HG03439 (cell line): ENCODE data around the gene NWD2.
A peak's percentile ranks its signal among the peaks of the same experiment; 100 is the strongest.
"Not testable (repeated sequence)": the region's sequence is repeated elsewhere in the genome, so short reads cannot be mapped to it uniquely, and the experiment has no call there.

ENCODE experiments used
- ATAC-seq: cut with Tn5 transposase; IDR thresholded peaks from one replicate; pipeline ENCODE4 v1.9.1; 2021; ENCODE audit warnings: mild to moderate bottlenecking, moderate library complexity; ENCODE audit not compliant: unreplicated experiment

The NWD2 gene

DNA sequence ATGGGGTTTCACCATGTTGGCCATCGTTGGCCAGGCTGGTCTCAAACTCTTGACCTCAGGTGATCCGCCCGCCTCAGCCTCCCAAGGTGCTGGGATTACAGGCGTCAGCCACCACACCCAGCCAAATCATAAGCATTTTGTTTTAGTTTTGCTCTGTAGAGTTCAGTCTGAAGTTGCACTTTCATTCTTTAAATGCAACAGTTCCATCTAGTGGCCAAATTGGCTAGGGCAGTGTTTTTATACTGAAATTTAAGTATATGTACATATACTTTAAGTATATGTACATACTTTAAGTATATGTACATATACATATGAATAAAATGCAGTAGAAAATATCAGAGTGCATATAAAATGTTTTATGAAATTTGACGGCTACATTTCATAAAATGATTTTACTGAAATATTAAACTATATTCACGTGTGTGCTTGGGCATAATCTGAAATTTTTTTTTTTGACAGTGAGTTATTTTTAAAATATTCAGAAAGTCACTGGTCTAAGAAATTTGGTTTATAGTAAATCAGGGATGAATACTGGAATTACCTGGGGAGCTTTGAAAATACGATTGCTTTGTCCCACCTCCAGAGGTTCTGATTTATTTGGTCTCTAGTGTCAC, 145.5 kb downstream of the NWD2 start:
- ATAC-seq = peak; percentile 81

DNA sequence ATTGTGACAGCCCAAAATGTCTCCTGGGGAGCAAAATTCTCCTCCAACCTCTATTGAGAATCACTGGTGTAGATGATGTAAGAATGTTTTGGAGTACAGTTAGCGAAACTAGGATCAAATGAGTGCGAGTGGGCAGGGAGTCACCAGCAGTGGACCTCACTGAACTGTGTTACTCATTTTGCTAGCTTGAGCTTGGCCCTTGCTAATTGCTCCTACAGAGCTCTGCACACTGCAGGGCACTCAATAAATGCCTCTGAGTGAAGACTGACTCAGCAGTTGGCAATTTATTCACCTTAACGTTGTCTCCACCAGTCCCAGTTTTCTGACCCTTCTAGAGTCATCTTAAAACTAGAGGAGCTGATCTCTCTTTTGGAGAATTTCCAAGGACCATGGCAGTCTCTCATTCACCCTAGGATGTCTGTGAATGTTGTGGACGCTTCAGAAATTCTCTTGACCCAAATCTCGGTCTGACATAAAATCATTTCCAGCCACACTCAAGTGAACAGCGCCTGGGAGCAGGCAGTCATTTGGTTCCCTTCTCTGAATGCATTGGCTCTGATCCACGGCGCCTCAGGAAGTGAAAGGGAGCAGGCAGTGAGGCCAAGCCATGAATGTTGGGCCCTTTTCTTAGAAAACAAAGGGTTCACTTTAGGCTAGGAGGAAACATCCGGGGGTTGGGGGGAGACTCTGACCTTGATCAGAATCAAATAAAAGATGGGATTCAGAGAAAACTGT, 148.1 kb downstream of the NWD2 start:
- ATAC-seq = no peak

DNA sequence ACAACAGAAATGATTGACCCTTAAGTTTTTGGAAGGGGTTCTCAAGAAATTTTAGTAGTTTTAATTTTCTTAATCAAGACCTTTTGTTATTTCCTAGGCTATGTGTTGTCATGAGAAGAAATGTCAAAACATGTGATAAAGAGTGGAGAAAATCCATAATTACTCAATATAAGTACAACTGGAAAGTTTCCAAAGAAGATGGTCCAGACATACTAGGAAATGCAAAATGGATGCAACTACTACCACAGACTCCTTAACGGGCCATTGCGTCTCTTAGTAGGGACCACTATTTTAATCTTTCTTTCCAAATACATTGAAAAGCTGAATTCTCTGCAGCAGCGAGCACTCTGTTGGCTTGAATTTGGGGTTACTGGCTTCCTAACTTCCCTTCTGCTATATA, 148.8 kb downstream of the NWD2 start:
- ATAC-seq = no peak

DNA sequence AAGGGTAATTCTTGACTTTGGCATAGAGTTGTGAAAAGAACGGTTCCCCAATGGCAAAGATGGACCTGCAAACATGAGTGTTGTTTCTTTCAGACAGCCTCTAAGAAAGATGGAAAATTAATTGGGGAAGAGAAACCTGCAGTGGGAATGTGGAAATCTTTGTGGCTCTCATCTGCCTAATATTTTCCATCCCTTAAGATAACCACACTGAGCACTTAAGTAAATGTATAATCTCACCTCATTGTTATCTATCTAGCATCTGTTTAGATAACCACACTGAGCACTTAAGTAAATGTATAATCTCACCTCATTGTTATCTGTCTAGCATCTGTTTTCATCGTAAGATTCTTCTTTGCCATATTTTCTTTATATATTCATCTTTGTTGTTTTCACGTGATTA, 149.3 kb downstream of the NWD2 start:
- no peak for ATAC-seq

DNA sequence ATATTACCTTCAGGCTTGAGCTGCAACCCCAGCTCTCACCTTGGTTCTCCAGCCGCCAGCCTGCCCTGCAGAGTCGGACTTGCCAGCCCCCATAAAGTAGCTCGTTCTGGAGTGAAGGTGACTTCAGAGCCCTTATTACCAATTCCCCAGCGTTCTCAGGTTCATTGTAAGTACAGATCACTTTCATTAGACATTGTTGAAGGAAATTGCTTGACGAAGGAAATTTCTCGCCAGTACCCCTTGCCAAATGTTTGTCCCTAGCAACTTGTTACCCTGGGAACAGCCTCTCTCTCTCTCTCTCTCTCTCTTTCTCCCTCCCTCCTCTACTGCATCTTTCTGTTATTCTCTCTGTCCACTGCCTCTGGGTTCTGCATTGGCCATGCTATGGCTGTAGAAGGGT, 153.0 kb downstream of the NWD2 start:
- ATAC-seq = no peak

DNA sequence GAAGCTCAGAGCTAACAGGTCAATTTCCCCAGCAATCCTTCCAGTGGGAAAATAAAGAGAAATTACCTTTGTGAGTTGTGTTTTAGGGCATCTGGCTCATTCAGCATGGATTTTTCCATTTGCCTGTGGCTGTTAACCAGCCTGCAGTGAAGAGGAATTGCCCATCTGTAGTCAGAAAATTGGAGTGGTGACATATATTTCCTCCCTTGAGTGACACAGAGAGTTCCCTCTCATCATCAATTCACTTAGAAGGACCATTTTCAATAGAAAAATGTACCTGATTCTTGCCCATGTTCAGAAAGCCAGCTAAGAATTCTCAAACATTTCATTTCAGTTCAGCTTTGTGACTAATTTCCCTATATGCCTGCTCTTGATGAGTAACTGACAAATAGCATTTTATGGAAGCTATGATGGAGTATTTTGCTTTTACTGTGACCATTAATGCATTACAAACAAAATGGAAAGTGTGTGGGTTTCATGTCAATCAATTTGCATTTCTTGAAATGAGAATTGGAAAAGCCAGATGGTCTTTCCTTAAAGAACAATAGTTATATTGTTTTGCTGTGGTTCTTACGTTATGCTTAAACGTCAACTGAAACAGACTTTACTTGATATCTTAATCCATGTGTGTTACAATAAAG, 155.8 kb downstream of the NWD2 start:
- ATAC-seq = peak; percentile 78

DNA sequence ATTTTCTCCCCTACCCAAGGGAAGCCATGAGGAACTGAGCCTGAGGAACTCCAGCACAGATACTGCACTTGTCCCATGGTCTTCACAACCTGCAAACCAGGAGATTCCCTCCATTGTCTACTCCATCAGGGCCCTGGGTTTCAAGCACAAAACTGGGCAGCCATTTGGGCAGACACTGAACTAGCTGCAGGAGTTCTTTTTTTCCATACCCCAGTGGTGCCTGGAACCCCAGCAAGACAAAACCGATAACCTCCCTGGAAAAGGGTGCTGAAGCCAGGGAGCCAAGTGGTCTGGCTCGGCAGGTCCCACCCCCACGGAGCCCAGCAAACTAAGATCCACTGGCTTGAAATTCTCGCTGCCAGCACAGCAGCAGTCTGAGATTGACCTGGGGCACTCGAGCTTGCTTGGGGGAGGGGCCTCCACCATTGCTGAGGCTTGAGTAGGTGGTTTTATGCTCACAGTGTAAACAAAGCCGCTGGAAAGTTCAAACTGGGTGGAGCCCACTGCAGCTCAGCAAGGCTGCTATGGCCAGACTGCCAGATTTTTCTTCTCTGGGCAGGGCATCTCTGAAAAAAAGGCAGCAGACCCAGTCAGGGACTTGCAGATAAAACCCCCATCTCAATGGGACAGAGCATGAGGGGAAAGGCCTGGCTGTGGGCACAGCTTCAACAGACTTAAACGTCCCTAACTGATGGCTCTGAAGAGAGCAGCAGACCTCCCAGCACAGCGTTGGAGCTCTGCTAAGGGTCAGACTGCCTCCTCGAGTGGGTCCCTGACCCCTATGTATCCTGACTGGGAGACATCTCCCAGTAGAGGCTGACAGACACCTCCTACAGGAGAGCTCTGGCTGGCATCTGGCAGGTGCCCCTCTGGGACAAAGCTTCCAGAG, 163.6 kb downstream of the NWD2 start:
- ATAC-seq = not testable (repeated sequence)

DNA sequence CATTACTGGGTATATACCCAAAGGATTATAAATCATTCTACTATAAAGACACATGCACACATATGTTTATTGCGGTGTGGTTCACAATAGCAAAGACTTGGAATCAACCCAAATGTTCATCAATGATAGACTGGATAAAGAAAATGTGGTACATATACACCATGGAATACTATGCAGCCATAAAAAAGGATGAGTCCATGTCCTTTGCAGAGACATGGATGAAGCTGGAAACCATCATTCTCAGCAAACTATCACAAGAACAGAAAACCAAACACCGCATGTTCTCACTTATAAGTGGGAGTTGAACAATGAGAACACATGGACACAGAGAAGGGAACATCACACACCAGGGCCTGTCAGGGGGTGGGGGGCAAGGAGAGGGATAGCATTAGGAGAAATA, 169.1 kb downstream of the NWD2 start:
- not testable (repeated sequence) for ATAC-seq

DNA sequence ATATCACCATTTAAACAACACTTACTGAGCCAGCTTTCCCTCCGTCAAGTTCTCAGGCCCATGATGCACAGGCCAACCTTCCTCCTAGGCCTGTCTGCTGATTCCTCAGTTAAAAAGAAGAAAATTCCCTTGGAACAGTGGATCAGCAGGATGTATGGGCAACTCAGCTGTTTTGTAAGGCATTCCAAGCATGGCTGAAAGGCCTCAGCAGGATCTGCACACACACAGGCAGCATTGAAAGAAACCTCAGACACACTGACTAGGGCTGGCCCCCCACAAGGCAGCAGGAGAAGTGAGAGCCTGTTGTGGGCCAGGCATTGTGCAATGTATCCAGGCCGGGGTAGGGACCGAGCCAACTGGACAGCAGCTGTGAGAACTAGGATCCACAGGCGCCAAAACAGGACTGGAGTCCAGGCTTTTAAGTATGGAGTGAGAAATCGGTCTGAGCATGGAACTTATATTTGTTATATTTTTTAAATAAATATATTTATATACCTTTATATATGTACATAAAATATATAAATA, 171.4 kb downstream of the NWD2 start:
- no peak for ATAC-seq

DNA sequence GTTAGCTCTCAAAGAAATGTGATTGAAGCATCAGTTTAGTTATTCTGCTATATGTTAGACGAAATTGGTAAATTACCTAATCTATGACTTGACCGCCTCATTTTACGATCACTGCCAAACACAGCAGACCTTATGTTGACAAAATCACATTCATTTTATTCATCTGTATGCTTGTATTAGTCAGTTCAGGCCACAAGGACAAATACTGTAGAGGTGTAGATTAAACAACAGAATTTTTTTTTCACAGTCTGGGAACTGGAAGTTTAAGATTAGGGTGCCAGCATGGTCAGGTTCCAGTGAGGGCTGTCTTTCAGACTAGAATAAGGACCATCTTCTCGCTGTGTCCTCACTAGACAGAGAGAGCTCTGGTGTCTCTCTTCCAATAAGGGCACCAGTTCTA, 177.1 kb downstream of the NWD2 start:
- ATAC-seq = no peak

DNA sequence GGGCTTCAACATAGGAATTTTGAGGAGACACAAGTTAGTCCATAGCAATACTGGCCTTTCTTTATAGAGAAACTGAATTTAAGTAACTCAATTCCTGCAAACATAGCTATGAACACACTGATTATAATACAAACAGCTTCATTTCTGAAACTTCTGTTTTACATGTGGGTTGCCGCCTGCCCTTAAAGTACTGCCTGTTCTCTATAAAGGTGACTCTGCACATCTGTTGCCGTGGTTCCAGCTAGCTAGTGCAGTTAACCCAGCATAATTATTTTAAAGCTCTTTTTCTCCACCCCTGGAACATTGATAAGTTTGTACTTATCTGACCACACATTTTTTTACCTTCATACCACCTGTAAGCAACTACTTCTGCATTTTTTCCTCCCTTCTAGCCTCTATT, 177.6 kb downstream of the NWD2 start:
- no peak for ATAC-seq

DNA sequence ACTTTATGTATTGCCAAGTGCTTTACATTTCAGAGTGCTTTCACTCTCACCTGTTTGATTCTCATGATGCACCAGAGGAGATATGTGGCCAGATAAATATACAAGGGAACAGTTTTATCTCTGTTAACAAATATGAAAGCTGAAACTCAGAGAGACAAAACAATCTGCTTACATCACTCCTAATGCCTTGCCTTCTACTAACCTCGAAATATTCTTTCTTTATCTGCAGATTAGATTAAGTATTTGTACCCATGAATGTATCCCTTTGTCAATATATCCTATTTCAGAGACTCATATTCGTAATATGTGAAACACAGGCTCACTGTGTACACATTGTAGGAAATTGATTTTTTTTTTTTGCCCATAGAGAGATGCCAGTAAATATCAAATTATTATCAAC, 178.1 kb downstream of the NWD2 start:
- no peak for ATAC-seq

DNA sequence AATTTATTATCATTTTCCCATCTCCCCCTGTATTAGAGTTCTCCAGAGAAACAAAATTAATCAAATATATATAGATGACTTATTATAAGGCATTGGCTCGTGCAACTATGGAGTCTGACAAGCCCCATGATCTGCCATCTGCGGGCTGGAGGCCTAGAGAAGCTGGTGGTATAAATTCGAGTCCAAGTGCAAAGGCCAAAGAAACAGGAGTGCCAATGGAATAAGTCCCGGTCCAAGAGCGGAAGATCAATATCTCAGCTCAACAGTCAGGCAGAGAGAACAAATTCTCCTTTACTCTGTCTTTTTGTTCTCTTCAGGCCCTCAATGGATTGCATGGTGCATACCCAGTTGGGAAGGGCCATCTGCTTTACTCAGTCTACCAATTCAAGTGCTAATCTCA, 178.8 kb downstream of the NWD2 start:
- ATAC-seq = no peak

DNA sequence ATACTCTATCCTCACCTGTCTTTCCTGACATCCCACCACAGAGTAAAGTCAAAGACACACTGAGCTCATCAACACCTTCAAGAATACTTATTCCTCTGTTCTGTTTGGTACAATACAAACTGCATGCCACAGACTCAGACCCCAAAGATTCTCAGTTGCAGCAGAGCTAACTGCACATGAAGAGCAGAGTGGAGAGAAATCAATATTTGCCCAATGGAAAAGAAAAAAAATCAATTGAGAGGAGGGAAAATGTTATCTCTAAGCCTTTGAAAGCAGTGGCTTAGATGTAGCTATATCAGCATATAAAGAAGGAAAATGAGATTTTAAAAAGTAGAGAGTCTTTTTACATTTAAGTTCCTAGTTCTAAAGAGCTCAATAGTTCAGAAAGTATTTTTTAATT, 180.2 kb downstream of the NWD2 start:
- ATAC-seq = no peak

DNA sequence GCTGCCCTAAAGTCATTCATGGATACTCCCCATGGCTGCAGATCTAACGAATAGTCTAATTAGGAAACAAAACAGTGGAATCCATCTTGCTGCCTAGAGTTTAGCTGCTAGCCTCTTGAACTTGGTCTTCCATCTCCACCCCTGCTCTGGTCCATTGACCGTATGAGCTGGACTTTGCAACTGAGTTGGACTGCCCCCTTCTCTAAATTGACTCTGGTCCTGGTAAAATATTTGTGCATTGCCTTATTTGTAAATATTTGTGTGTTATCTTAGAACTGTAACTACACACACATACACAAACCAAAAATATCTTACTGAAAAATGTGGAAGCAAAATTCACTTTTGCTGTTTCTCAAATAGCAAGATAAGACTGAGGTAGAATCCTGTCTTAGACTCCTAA, 181.3 kb downstream of the NWD2 start:
- ATAC-seq = no peak

DNA sequence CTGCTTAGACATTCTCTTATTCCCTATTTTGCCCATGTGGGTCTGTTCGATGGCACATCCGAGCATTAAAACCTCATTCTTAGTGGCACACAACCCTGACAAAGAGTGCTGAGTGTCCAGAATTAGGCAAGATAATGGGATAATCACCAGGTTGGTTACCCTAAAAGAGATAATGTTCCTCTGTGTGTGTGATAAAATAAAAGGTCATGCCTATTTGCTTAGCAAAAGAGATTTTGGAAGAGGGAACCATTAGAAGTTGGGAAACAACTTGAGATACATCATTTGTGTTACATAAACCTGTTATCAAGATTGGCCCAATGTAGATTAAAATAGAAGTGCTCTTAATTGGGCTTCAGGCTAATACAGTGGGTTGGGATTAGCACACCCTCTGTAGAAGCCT, 182.7 kb downstream of the NWD2 start:
- ATAC-seq = no peak

DNA sequence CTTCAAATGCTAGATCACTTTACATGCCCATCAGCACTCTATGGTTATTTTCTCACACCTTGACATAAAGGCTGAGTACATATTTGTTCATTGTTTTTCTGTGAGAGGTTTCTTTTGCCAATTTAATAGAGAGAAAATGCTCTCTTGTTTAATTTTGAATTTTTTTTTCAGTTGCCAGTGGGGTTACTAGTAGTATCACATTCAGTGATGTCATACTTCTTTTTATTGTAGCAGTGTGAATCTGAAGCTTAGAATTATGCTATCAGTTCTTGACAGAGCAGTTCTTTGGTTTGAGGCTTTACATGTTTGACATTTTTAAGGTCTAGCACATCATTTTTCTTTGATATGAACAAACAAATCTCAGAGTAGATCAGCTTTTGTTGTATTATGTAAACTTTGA, 185.4 kb downstream of the NWD2 start:
- no peak for ATAC-seq

DNA sequence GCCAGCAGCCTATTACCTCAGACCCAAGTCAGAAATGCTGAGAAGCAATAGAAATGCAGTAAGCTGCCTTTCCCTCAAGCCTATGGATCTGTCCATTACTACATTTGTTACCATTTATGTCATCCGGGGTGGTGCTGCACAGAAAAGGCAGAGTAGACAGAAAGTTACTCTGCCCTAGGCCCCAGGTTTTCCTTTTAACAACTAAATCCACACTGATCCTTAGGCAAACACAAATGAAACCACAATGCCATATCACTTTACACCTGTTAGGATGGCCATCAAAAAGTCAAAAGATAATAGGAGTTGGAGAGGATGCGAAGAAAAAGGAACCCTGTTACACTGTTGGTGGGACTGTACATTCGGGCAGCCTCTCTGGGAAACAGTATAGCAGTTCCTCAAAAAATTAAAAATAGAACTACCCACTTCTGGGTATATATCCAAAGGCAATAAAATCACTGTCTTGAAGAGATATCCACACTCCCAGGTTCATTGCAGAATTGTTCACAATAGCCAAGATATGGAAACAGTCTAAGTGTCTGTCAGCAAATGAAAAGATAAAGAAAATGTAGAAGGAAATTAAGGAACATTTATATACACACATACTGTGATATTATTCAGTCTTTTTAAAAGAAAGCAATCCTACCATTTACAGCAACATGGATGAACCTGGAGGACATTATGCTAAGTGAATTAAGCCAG, 186.3 kb downstream of the NWD2 start:
- no peak for ATAC-seq

DNA sequence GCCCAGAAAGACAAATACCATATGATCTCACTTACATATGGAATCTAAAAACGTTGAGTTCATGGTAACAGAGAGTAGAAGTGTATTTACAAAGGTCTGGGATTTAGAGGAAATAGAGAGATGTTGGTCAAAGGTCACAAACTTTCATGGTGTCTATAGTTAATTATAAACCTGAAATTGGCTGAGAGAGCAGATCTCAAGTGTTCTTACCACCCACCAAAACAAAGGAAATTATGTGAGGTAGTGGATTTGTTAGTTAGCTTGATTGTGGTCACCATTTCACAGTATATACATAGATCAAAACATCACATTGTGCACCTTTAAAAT, 186.8 kb downstream of the NWD2 start:
- ATAC-seq = no peak

DNA sequence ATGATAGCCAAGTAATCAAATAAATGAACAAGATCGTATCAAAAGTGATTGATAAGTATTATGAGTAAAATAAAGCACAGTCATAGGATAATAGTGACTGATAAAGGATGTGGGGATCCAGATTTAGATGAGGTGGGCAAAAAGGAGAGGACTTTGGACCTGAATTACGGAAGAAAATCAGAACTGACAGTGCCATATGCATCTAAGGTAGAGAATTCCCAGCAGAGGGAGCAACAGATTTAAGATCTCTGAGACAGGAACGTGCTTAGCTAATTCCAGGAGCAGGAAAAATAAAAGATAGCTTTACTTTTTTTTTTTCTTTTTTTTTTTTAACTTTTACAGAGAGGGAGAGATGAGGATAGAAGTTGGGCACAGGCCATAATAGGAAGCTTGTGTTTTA, 189.9 kb downstream of the NWD2 start:
- ATAC-seq = no peak

DNA sequence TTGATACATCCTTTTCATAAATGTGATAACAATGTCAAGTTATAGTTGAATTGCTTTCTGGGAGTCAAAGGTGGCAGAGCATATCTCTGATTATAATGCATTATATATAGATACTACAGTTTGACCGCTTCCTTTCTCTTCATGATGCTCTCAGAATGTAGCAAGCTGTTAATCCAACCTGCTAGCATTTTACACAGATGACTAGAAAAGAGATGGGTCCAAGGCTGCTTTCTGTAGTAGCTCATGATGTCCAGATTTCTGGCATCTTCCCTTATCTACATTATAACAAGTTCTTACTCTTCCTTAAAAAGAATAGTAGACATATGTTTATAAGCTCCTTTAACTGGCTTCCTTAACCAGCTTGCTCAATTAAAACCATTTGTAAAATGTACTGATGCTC, 192.0 kb downstream of the NWD2 start:
- no peak for ATAC-seq
